HCT116 (cell line): Measurements from ENCODE around the gene MAML1.

Experiments used
- EGR1 ChIP-seq: IDR thresholded peaks from 2 replicates; pipeline ENCODE4 v1.6.1; 2012; ENCODE audit warnings: low read depth
- EZH2 ChIP-seq: fragments of 200-600 bp; sonication (generic); IDR thresholded peaks from 2 replicates; pipeline ENCODE4 v1.6.1; 2017; ENCODE audit warnings: antibody characterized with exemption, mixed run types
- EZH2phosphoT487 ChIP-seq: fragments of 200-600 bp; IDR thresholded peaks from 2 replicates; pipeline ENCODE4 v1.6.1; 2018; ENCODE audit warnings: antibody characterized with exemption, borderline replicate concordance
- FOSL1 ChIP-seq: IDR thresholded peaks from 2 replicates; pipeline ENCODE4 v1.6.1; 2012; ENCODE audit warnings: low read depth
- JUND ChIP-seq: IDR thresholded peaks from 2 replicates; pipeline ENCODE4 v1.6.1; 2012
- MAX ChIP-seq: IDR thresholded peaks from 2 replicates; pipeline ENCODE4 v1.6.1; 2012
- POLR2A ChIP-seq: IDR thresholded peaks from 2 replicates; pipeline ENCODE4 v1.7.0; 2011; ENCODE audit warnings: borderline replicate concordance; ENCODE audit not compliant: insufficient read depth, insufficient read length; ENCODE audit errors: extremely low read depth
- RAD21 ChIP-seq: IDR thresholded peaks from 2 replicates; pipeline ENCODE4 v1.6.1; 2012; ENCODE audit warnings: low read depth, mild to moderate bottlenecking
- REST ChIP-seq: IDR thresholded peaks from 2 replicates; pipeline ENCODE4 v1.6.1; 2012; ENCODE audit warnings: low read depth
- ZNF274 ChIP-seq: fragments of 200-500 bp; sonication (Bioruptor generic); IDR thresholded peaks from 2 replicates; pipeline ENCODE4 v1.6.1; 2014; ENCODE audit warnings: mild to moderate bottlenecking, low read depth, low read length, inconsistent platforms
- TF ChIP-seq, protein P1 (sequence below): IDR thresholded peaks from 2 replicates; pipeline ENCODE4 v1.6.1; 2011; ENCODE audit warnings: mild to moderate bottlenecking, low read length, moderate library complexity; ENCODE audit not compliant: insufficient replicate concordance; ENCODE audit errors: extremely low read depth
- TF ChIP-seq, protein P2 (sequence below), 3 experiments: fragments of 200-600 bp in 1 of 3; sonication (generic) in 1 of 3; IDR thresholded peaks in 2 of 3; conservative IDR thresholded peaks in 1 of 3; 2 replicates each; pipeline ENCODE4 v1.5.1; 2012 to 2017; ENCODE audit warnings: low read depth in 2 of 3, low read length in 2 of 3, antibody characterized with exemption in 1 of 3, borderline replicate concordance in 1 of 3, control low read depth in 1 of 3, mild to moderate bottlenecking in 1 of 3, mixed read lengths in 1 of 3, mixed run types in 1 of 3, moderate library complexity in 1 of 3; ENCODE audit not compliant: insufficient read depth in 1 of 3

- TF ChIP-seq, protein P1, sequence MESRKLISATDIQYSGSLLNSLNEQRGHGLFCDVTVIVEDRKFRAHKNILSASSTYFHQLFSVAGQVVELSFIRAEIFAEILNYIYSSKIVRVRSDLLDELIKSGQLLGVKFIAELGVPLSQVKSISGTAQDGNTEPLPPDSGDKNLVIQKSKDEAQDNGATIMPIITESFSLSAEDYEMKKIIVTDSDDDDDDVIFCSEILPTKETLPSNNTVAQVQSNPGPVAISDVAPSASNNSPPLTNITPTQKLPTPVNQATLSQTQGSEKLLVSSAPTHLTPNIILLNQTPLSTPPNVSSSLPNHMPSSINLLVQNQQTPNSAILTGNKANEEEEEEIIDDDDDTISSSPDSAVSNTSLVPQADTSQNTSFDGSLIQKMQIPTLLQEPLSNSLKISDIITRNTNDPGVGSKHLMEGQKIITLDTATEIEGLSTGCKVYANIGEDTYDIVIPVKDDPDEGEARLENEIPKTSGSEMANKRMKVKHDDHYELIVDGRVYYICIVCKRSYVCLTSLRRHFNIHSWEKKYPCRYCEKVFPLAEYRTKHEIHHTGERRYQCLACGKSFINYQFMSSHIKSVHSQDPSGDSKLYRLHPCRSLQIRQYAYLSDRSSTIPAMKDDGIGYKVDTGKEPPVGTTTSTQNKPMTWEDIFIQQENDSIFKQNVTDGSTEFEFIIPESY, result no peak
- TF ChIP-seq EGR1, result no peak
- no peak for TF ChIP-seq ZNF274
- TF ChIP-seq, protein P2, sequence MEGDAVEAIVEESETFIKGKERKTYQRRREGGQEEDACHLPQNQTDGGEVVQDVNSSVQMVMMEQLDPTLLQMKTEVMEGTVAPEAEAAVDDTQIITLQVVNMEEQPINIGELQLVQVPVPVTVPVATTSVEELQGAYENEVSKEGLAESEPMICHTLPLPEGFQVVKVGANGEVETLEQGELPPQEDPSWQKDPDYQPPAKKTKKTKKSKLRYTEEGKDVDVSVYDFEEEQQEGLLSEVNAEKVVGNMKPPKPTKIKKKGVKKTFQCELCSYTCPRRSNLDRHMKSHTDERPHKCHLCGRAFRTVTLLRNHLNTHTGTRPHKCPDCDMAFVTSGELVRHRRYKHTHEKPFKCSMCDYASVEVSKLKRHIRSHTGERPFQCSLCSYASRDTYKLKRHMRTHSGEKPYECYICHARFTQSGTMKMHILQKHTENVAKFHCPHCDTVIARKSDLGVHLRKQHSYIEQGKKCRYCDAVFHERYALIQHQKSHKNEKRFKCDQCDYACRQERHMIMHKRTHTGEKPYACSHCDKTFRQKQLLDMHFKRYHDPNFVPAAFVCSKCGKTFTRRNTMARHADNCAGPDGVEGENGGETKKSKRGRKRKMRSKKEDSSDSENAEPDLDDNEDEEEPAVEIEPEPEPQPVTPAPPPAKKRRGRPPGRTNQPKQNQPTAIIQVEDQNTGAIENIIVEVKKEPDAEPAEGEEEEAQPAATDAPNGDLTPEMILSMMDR (IDR thresholded peaks at IDR 0.05 in 2 of 3, conservative IDR thresholded peaks at IDR 0.05 in 1 of 3; ENCODE audit: borderline replicate concordance in 1 of 3, insufficient read depth in 1 of 3, low read depth in 2 of 3, low read length in 2 of 3), result no peak
- TF ChIP-seq POLR2A, result no peak
- TF ChIP-seq EZH2, result no peak
- TF ChIP-seq JUND, result no peak
- TF ChIP-seq REST, result no peak
- TF ChIP-seq RAD21, result no peak
- TF ChIP-seq FOSL1, result no peak
- no peak for TF ChIP-seq EZH2phosphoT487
- TF ChIP-seq MAX, result no peak
Observed at GRCh38 chr5:179724163-179724562, 8.5 kb upstream of the MAML1 start.
